ENCODE results near the gene TBXAS1.
A peak's percentile ranks its signal among the peaks of the same experiment; 100 is the strongest.

The TBXAS1 gene

GRCh38 chr7:139821349-139822105 lies 7.5 kb upstream of the TBXAS1 start:
- no peak for TF ChIP-seq CTCF (IDR thresholded peaks at IDR 0.05; ENCODE audit: control extremely low read depth, extremely low read depth, low read depth, missing control alignments)
- ChIA-PET POLR2A (no interaction called here), CTCF (interaction anchor here (1.1 kb wide), 1 partner anchor 12 kb away, joined by 3 read pairs; no protein-coding TSS in a partner anchor)
- no peak for DNase-seq (ENCODE audit: extremely low spot score)

- no peak for DNase-seq (ENCODE audit: extremely low spot score)
- TF ChIP-seq CTCF (IDR thresholded peaks at IDR 0.05; ENCODE audit: control extremely low read depth, extremely low read depth, low read depth, missing control alignments), result no peak
- CTCF ChIA-PET, result interaction anchor here (1.1 to 1.4 kb wide), 4 partner anchors 9 to 76 kb away, joined by 3 to 4 read pairs (median 4); no protein-coding TSS in a partner anchor
- POLR2A ChIA-PET, result no interaction called here
Measured at GRCh38 chr7:139822855-139823254, 6.2 kb upstream of the TBXAS1 start.

- ChIA-PET CTCF (interaction anchor here (0.9 to 1.4 kb wide), 5 partner anchors 8 to 178 kb away, joined by 3 to 4 read pairs (median 4); no protein-coding TSS in a partner anchor), POLR2A (no interaction called here)
- no peak for TF ChIP-seq CTCF (IDR thresholded peaks at IDR 0.05; ENCODE audit: control extremely low read depth, extremely low read depth, low read depth, missing control alignments)
- DNase-seq (ENCODE audit: extremely low spot score), result no peak
Measured at GRCh38 chr7:139823959-139824521, 5.0 kb upstream of the TBXAS1 start.

DNA sequence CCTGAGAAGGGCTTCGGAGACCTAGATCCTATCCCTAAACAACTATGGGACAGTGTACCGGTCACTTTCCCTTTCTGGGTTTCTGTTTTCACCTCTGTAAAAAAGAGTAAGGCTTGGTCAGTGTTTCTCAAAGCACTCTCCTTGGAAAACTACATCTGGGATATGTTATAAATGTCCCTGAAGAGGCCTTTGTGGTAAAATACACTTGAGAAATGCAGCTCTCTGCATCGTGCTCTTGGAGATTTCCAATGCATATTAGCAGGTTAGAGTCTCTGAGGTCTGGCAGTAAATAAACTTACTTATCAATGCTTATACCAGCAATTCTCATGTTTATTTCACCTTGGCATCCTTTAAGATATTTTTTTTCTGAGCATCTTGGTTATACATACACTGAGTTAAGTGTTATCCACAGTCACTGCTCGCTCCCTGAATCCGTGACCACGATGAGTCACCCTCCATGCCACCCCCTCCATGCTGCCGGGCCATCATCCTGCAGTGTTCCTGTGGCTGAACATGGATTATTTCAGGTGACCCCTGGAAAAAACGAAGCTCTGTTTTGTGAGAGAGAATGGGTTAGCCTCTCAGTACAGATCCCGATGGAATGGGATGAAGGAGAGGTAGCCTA lies 3.3 kb upstream of the TBXAS1 start:
- CTCF ChIA-PET, result interaction anchor here (0.7 to 1.0 kb wide), 2 partner anchors 12 to 26 kb away, joined by 3 read pairs; no protein-coding TSS in a partner anchor
- POLR2A ChIA-PET, result no interaction called here
- no peak for DNase-seq (ENCODE audit: extremely low spot score)

GRCh38 chr7:139827042-139827441 lies 2.0 kb upstream of the TBXAS1 start:
- peak; percentile 25 for TF ChIP-seq CTCF (IDR thresholded peaks at IDR 0.05; ENCODE audit: control extremely low read depth, extremely low read depth, low read depth, missing control alignments)
- CTCF ChIA-PET, result interaction anchor here (1.0 to 1.5 kb wide), 3 partner anchors 9 to 179 kb away, joined by 3 read pairs; no protein-coding TSS in a partner anchor
- POLR2A ChIA-PET, result no interaction called here
- no peak for DNase-seq (ENCODE audit: extremely low spot score)

More for the DNA sequence above, 3.3 kb upstream of the TBXAS1 start:
- no peak for TF ChIP-seq CTCF (IDR thresholded peaks at IDR 0.05; ENCODE audit: control extremely low read depth, extremely low read depth, low read depth, missing control alignments)

DNA sequence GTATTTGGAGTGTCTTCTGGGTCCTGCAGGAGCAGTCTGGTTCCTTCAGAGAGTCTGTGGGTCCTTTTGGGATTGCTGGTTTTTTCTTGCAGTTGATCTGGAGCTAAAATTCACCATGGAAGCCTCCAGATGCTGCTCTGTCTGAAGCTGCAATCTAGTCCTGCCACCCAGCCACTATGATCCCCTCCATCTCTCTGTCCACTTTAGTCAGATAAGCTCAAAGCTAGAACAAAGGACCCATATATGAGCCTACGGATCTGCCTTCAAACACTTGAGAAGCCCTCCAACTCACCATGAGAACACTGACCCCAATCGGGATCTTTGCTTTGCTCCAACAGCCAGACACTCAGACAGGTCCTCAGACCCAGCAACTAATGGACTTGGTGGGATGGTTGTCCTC lies 618 bp upstream of the TBXAS1 start:
- POLR2A ChIA-PET, result no interaction called here
- CTCF ChIA-PET, result interaction anchor here (1.2 to 1.9 kb wide), 6 partner anchors 10 to 182 kb away, joined by 3 to 4 read pairs (median 3); no protein-coding TSS in a partner anchor
- DNase-seq (ENCODE audit: extremely low spot score), result no peak
- no peak for TF ChIP-seq CTCF (IDR thresholded peaks at IDR 0.05; ENCODE audit: control extremely low read depth, extremely low read depth, low read depth, missing control alignments)
